Neural progenitor cell (in vitro differentiated cells): ENCODE results near the gene APBB2. TPM values are rescaled to one million over a fixed set of nuclear protein-coding genes. Genes with fewer than 3 reads are reported as not detected.

Experiments
- DNase-seq: peaks from one replicate; pipeline ENCODE4 v3.0.0-alpha.2; 2016; ENCODE audit warnings: low spot score
- H2AFZ ChIP-seq: fragments of 200-600 bp; sonication (generic); replicated peaks from 2 replicates; pipeline ENCODE4 v1.6.1; 2016; ENCODE audit warnings: antibody characterized with exemption
- H3F3A ChIP-seq: fragments of 200-600 bp; sonication (generic); 2 replicates; pipeline ENCODE4 v1.6.1; 2016; ENCODE audit warnings: antibody characterized with exemption, low read depth
- H3K27ac ChIP-seq: fragments of 200-600 bp; sonication (generic); 2 replicates; pipeline ENCODE4 v1.5.1; 2016; ENCODE audit warnings: mild to moderate bottlenecking
- H3K27me3 ChIP-seq: fragments of 200-600 bp; sonication (generic); 2 replicates; pipeline ENCODE4 v1.6.1; 2016; ENCODE audit warnings: mild to moderate bottlenecking, moderate library complexity
- H3K36me3 ChIP-seq: fragments of 200-600 bp; sonication (generic); 2 replicates; pipeline ENCODE4 v1.5.1; 2016
- H3K4me1 ChIP-seq: fragments of 200-600 bp; sonication (generic); 2 replicates; pipeline ENCODE4 v1.6.1; 2016; ENCODE audit warnings: mixed run types
- H3K4me2 ChIP-seq: fragments of 200-600 bp; sonication (generic); 2 replicates; pipeline ENCODE4 v1.6.1; 2016
- H3K4me3 ChIP-seq: fragments of 200-600 bp; sonication (generic); 2 replicates; pipeline ENCODE4 v1.5.1; 2016
- H3K79me2 ChIP-seq: fragments of 200-600 bp; sonication (generic); 2 replicates; pipeline ENCODE4 v1.6.1; 2016; ENCODE audit warnings: low read depth
- H3K9ac ChIP-seq: fragments of 200-600 bp; sonication (generic); 2 replicates; pipeline ENCODE4 v1.6.1; 2016
- H3K9me3 ChIP-seq: fragments of 200-600 bp; sonication (generic); 2 replicates; pipeline ENCODE4 v1.5.1; 2016; ENCODE audit warnings: low read depth
- H4K20me1 ChIP-seq: fragments of 200-600 bp; sonication (generic); 2 replicates; pipeline ENCODE4 v1.6.1; 2016; ENCODE audit warnings: low read depth
- H3K27ac Mint-ChIP-seq: 3 replicates; pipeline ENCODE4 v1.8.0; 2021; ENCODE audit warnings: mixed read lengths
- H3K27me3 Mint-ChIP-seq: 2 replicates; pipeline ENCODE4 v1.8.0; 2022; ENCODE audit warnings: low read depth, mild to moderate bottlenecking, inconsistent platforms, moderate library complexity, mixed read lengths; ENCODE audit not compliant: insufficient read depth
- H3K36me3 Mint-ChIP-seq: 3 replicates; pipeline ENCODE4 v1.8.0; 2021; ENCODE audit warnings: mixed read lengths
- H3K4me1 Mint-ChIP-seq: 3 replicates; pipeline ENCODE4 v1.8.0; 2021; ENCODE audit warnings: mixed read lengths
- H3K4me3 Mint-ChIP-seq: 3 replicates; pipeline ENCODE4 v1.8.0; 2021; ENCODE audit warnings: mild to moderate bottlenecking, moderate library complexity, mixed read lengths
- H3K9me3 Mint-ChIP-seq: 3 replicates; pipeline ENCODE4 v1.8.0; 2020; ENCODE audit warnings: mixed read lengths
- EZH2 ChIP-seq: fragments of 200-600 bp; sonication (generic); IDR thresholded peaks from 2 replicates; pipeline ENCODE4 v1.6.1; 2017; ENCODE audit warnings: antibody characterized with exemption, mild to moderate bottlenecking, moderate library complexity
- EZH2phosphoT487 ChIP-seq: fragments of 200-600 bp; sonication (generic); IDR thresholded peaks from 2 replicates; pipeline ENCODE4 v1.6.1; 2017; ENCODE audit warnings: antibody characterized with exemption
- total RNA-seq: library from RNA; depleted of rRNA; stranded (reverse); fragments of >200 nt; gene quantifications from 2 replicates; pipeline ENCODE4 v1.2.3, GENCODE V29; 2015; ENCODE audit warnings: low replicate concordance
- TF ChIP-seq, protein P1 (sequence below): fragments of 200-600 bp; sonication (generic); IDR thresholded peaks from 2 replicates; pipeline ENCODE4 v1.5.1; 2017; ENCODE audit warnings: antibody characterized with exemption, mild to moderate bottlenecking

The APBB2 gene
- total RNA-seq, 1 donor from 2014 or later: 83.2 TPM

DNA sequence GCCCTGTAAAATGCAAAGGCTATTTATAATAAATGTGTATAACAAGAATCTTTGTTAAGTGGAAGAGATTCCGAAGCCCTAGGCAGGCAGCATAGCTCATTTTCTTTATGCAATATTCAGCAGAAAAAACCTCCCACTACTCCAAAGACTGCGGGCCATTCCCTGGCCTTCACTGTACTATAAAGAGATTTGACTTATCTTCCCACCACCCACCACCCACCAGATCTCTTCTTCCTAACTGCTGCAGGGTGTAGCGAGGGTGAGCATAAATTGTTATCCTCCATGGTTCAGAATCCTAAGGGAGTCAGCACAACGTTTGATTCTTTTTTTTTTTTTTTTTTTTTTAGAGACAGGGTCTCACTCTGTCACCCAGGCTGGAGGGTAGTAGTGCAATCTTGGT lies 349.8 kb downstream of the APBB2 start:
- Mint-ChIP-seq H3K9me3 (no peaks in the 10 kb centered on the region), H3K27me3 (peaks cover 7% of the 10 kb centered on the region), H3K4me3 (no peak overlapping the region), H3K4me1 (no peaks in the 10 kb centered on the region), H3K27ac (no peak overlapping the region), H3K36me3 (no peaks in the 10 kb centered on the region)
- H3K4me2 ChIP-seq: no peak overlapping the region
- H3K9ac ChIP-seq: no peak overlapping the region
- no peak overlapping the region for H3K27ac ChIP-seq
- no peaks in the 10 kb centered on the region for H3K27me3 ChIP-seq
- no peak for DNase-seq
- no peaks in the 10 kb centered on the region for H3K9me3 ChIP-seq
- H3K4me1 ChIP-seq: no peaks in the 10 kb centered on the region
- H3K79me2 ChIP-seq: no peaks in the 10 kb centered on the region
- TF ChIP-seq, protein P1, sequence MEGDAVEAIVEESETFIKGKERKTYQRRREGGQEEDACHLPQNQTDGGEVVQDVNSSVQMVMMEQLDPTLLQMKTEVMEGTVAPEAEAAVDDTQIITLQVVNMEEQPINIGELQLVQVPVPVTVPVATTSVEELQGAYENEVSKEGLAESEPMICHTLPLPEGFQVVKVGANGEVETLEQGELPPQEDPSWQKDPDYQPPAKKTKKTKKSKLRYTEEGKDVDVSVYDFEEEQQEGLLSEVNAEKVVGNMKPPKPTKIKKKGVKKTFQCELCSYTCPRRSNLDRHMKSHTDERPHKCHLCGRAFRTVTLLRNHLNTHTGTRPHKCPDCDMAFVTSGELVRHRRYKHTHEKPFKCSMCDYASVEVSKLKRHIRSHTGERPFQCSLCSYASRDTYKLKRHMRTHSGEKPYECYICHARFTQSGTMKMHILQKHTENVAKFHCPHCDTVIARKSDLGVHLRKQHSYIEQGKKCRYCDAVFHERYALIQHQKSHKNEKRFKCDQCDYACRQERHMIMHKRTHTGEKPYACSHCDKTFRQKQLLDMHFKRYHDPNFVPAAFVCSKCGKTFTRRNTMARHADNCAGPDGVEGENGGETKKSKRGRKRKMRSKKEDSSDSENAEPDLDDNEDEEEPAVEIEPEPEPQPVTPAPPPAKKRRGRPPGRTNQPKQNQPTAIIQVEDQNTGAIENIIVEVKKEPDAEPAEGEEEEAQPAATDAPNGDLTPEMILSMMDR: no peak
- no peak for TF ChIP-seq EZH2phosphoT487
- TF ChIP-seq EZH2: no peak
- H2AFZ ChIP-seq: no peak overlapping the region
- H3F3A ChIP-seq: no peaks in the 10 kb centered on the region
- no peak overlapping the region for H3K4me3 ChIP-seq
- H4K20me1 ChIP-seq: no peaks in the 10 kb centered on the region
- no peaks in the 10 kb centered on the region for H3K36me3 ChIP-seq

- no peak overlapping the region for H3K27ac ChIP-seq
- Mint-ChIP-seq H3K9me3 (no peaks in the 10 kb centered on the region), H3K27me3 (peaks cover 7% of the 10 kb centered on the region), H3K27ac (no peak overlapping the region), H3K4me1 (peaks cover 15% of the 10 kb centered on the region), H3K36me3 (peaks cover 9% of the 10 kb centered on the region), H3K4me3 (no peak overlapping the region)
- peaks cover 25% of the 10 kb centered on the region for H3K79me2 ChIP-seq
- no peaks in the 10 kb centered on the region for H3K27me3 ChIP-seq
- no peaks in the 10 kb centered on the region for H3K36me3 ChIP-seq
- H2AFZ ChIP-seq: no peak overlapping the region
- peaks cover 9% of the 10 kb centered on the region for H3K4me1 ChIP-seq
- TF ChIP-seq EZH2phosphoT487: no peak
- TF ChIP-seq, protein P1: no peak
- no peak for TF ChIP-seq EZH2
- H3K9me3 ChIP-seq: no peaks in the 10 kb centered on the region
- no peak for DNase-seq
- H3K4me3 ChIP-seq: no peak overlapping the region
- peaks cover 13% of the 10 kb centered on the region for H3F3A ChIP-seq
- no peak overlapping the region for H3K9ac ChIP-seq
- peaks cover 14% of the 10 kb centered on the region for H4K20me1 ChIP-seq
- H3K4me2 ChIP-seq: no peak overlapping the region
Measured at GRCh38 chr4:40858962-40859361, 355.4 kb downstream of the APBB2 start.

- Histone ChIP-seq H4K20me1 (peaks cover 14% of the 10 kb centered on the region), H3K36me3 (no peaks in the 10 kb centered on the region), H2AFZ (no peak overlapping the region), H3F3A (peaks cover 13% of the 10 kb centered on the region), H3K4me1 (peaks cover 9% of the 10 kb centered on the region), H3K9me3 (no peaks in the 10 kb centered on the region), H3K79me2 (peaks cover 32% of the 10 kb centered on the region), H3K9ac (no peak overlapping the region), H3K27me3 (no peaks in the 10 kb centered on the region), H3K4me2 (no peak overlapping the region), H3K27ac (no peak overlapping the region), H3K4me3 (no peak overlapping the region)
- Mint-ChIP-seq H3K9me3 (peaks cover 3% of the 10 kb centered on the region), H3K27ac (no peak overlapping the region), H3K4me1 (peaks cover 20% of the 10 kb centered on the region), H3K36me3 (peaks cover 17% of the 10 kb centered on the region), H3K27me3 (peaks cover 7% of the 10 kb centered on the region), H3K4me3 (peak overlapping the region; percentile 65)
- no peak for DNase-seq
- TF ChIP-seq EZH2phosphoT487 (no peak), EZH2 (no peak)
- TF ChIP-seq, protein P1: no peak
Measured at GRCh38 chr4:40857956-40858355, 356.4 kb downstream of the APBB2 start.
